ENCODE data around the gene GATA1. TPM values are rescaled to one million over a fixed set of nuclear protein-coding genes. Genes with fewer than 3 reads are reported as not detected.

Gene GATA1
- total RNA-seq, 1 experiment from 2014 or later, result 0.23 TPM

GRCh38 chrX:48741834-48742233, 44.6 kb upstream of the GATA1 start:
- ChIA-PET POLR2A (no interaction called here), CTCF (no interaction called here)
- H3K4me3 ChIP-seq (ENCODE audit: low read depth in 2 of 2, low read length in 2 of 2), result no peak overlapping the region
- in situ Hi-C loops (cut with HindIII; ENCODE audit: low pct_unique_long_range_greater_than_20kb, low sequenced_read_pairs) (no loop called here), intact Hi-C loops (cut with micrococcal nuclease; ENCODE audit: unreplicated experiment) (no loop called here)
- no TSS peak for BruUV-seq (replicated peaks)
- no peaks in the 10 kb centered on the region for H3K27me3 ChIP-seq (ENCODE audit: control insufficient read depth, insufficient read depth, low read length)
- H3K9me3 ChIP-seq (ENCODE audit: control insufficient read depth, insufficient read depth, low read depth, low read length), result no peaks in the 10 kb centered on the region
- no peak overlapping the region for H3K27ac ChIP-seq (ENCODE audit: low read length)
- H3K36me3 ChIP-seq (ENCODE audit: control insufficient read depth, insufficient read depth, low read length), result no peaks in the 10 kb centered on the region
- no peak for ATAC-seq
- no peaks in the 10 kb centered on the region; the same call in none of the 2 replicates for H3K4me1 ChIP-seq (ENCODE audit: control insufficient read depth, insufficient read depth, low read length)
- no peak for TF ChIP-seq REST (IDR thresholded peaks at IDR 0.05; ENCODE audit: insufficient read depth in 1 of 2, low read depth in 2 of 2, low read length in 1 of 2)
- no peak for TF ChIP-seq POLR2AphosphoS5 (IDR thresholded peaks at IDR 0.05; ENCODE audit: low read depth, low read length)
- no peak for TF ChIP-seq SIN3A (IDR thresholded peaks at IDR 0.05; ENCODE audit: borderline replicate concordance, insufficient read depth, low read depth, low read length)
- no peak for TF ChIP-seq TCF7L2 (IDR thresholded peaks at IDR 0.05; ENCODE audit: low read depth, low read length)
- TF ChIP-seq CTCF (IDR thresholded peaks at IDR 0.05), result no peak
- DNase-seq (ENCODE audit: low read depth, low spot score), result no peak

GRCh38 chrX:48745222-48745621, 41.2 kb upstream of the GATA1 start:
- intact Hi-C loops (cut with micrococcal nuclease; ENCODE audit: unreplicated experiment) (no loop called here), in situ Hi-C loops (cut with HindIII; ENCODE audit: low pct_unique_long_range_greater_than_20kb, low sequenced_read_pairs) (no loop called here)
- no peak for DNase-seq (ENCODE audit: low read depth, low spot score)
- BruUV-seq (replicated peaks), result no TSS peak
- TF ChIP-seq TCF7L2 (IDR thresholded peaks at IDR 0.05; ENCODE audit: low read depth, low read length), result no peak
- no peak for TF ChIP-seq REST (IDR thresholded peaks at IDR 0.05; ENCODE audit: insufficient read depth in 1 of 2, low read depth in 2 of 2, low read length in 1 of 2)
- no peak for TF ChIP-seq POLR2AphosphoS5 (IDR thresholded peaks at IDR 0.05; ENCODE audit: low read depth, low read length)
- no peak for TF ChIP-seq CTCF (IDR thresholded peaks at IDR 0.05)
- no peak for TF ChIP-seq SIN3A (IDR thresholded peaks at IDR 0.05; ENCODE audit: borderline replicate concordance, insufficient read depth, low read depth, low read length)
- Histone ChIP-seq H3K27me3 (ENCODE audit: control insufficient read depth, insufficient read depth, low read length) (no peaks in the 10 kb centered on the region), H3K4me1 (ENCODE audit: control insufficient read depth, insufficient read depth, low read length) (no peaks in the 10 kb centered on the region), H3K9me3 (ENCODE audit: control insufficient read depth, insufficient read depth, low read depth, low read length) (no peaks in the 10 kb centered on the region), H3K27ac (ENCODE audit: low read length) (no peak overlapping the region), H3K4me3 (ENCODE audit: low read depth in 2 of 2, low read length in 2 of 2) (no peak overlapping the region), H3K36me3 (ENCODE audit: control insufficient read depth, insufficient read depth, low read length) (no peaks in the 10 kb centered on the region)
- no peak for ATAC-seq
- POLR2A ChIA-PET, result no interaction called here
- CTCF ChIA-PET, result no interaction called here
